Uterus (tissue), 4 donors: Measurements from ENCODE around the gene IKZF1. TPM values are rescaled to one million over a fixed set of nuclear protein-coding genes. Genes with fewer than 3 reads are reported as not detected.
A peak's percentile ranks its signal among the peaks of the same experiment; 100 is the strongest.

Source experiments
- DNase-seq, 2 donors: peaks; one replicate each; pipeline ENCODE4 v3.0.0-alpha.2; 2019 to 2020
- H3K27ac ChIP-seq, 2 donors: fragments of 200-600 bp; sonication (generic); 1 replicate in 1 of 2; 2 replicates in 1 of 2; pipeline ENCODE4 v1.5.1; 2016 to 2018
- H3K27me3 ChIP-seq, 2 donors: fragments of 200-600 bp; sonication (generic); one replicate each; pipeline ENCODE4 v1.5.1; 2018 to 2019; ENCODE audit warnings: control low read depth in 1 of 2
- H3K36me3 ChIP-seq, 2 donors: fragments of 200-600 bp; sonication (generic); one replicate each; pipeline ENCODE4 v1.5.1; 2019; ENCODE audit warnings: control low read depth in 1 of 2
- H3K4me1 ChIP-seq, 2 donors: fragments of 200-600 bp; sonication (generic); one replicate each; pipeline ENCODE4 v1.5.1; 2018 to 2019; ENCODE audit warnings: control low read depth in 1 of 2
- H3K4me3 ChIP-seq, 2 donors: fragments of 200-600 bp; sonication (generic); 1 replicate in 1 of 2; 2 replicates in 1 of 2; pipeline ENCODE4 v1.5.1; 2018 to 2019; ENCODE audit warnings: mild to moderate bottlenecking in 1 of 2
- H3K9me3 ChIP-seq, 2 donors: fragments of 200-600 bp; sonication (generic); one replicate each; pipeline ENCODE4 v1.5.1; 2019; ENCODE audit warnings: control low read depth in 1 of 2
- CTCF ChIP-seq, 4 experiments: fragments of 200-600 bp in 2 of 4; fragments of 450-650 bp in 2 of 4; sonication (generic) in 2 of 4; IDR thresholded peaks; one replicate each; pipeline ENCODE4 v1.5.1; 2016 to 2019; ENCODE audit warnings: antibody characterized with exemption in 4 of 4, mild to moderate bottlenecking in 2 of 4, moderate library complexity in 1 of 4
- POLR2A ChIP-seq, 2 donors: fragments of 450-650 bp; IDR thresholded peaks; one replicate each; pipeline ENCODE4 v1.6.1; 2016; ENCODE audit warnings: antibody characterized with exemption in 2 of 2, mild to moderate bottlenecking in 1 of 2, moderate library complexity in 1 of 2
- intact Hi-C: fragments of 100-400 bp; cut with DNase I; formaldehyde crosslinking; loops from one replicate; pipeline ENCODE4 v1.15.1; 2023; ENCODE audit warnings: low total_unique reads
- small RNA-seq: library from RNA; depleted of rRNA; stranded (forward); fragments of <200 nt; gene quantifications from one replicate; pipeline ENCODE3, GENCODE V24; 2016
- total RNA-seq, 4 donors: library from RNA; depleted of rRNA in 3 of 4; stranded (reverse); fragments of >200 nt in 3 of 4; gene quantifications; one replicate each; pipeline versions ENCODE4 v1.1.0 to v1.2.4, GENCODE V29; 2014 to 2023
- donor health status: DM: yes; HTN: yes; CAD: no.

The IKZF1 gene
- total RNA-seq, 4 donors from 2014 or later: 7.0 to 828 (median 12.8) TPM

- Histone ChIP-seq H3K27ac (peak within 1 kb of the TSS; percentile 72 to 75), H3K4me3 (peak within 1 kb of the TSS; percentile 82 to 93), H3K27me3 (no peaks in the 10 kb centered on the region), H3K36me3 (no peaks in the 10 kb centered on the region), H3K4me1 (no peaks in the 10 kb centered on the region), H3K9me3 (no peaks in the 10 kb centered on the region)
- no peak for TF ChIP-seq CTCF (IDR thresholded peaks at IDR 0.05)
- TF ChIP-seq POLR2A (IDR thresholded peaks at IDR 0.05): peak in 1 of 2 donors; percentile 18
- DNase-seq: peak; percentile 45 to 69
- intact Hi-C loops: no loop called here
Measured at GRCh38 chr7:50449881-50450589, 145.5 kb downstream of the IKZF1 start, which contains the start of gene FIGNL1. FIGNL1 (minus strand) TSS chr7:50450350; CDS start chr7:50447287, 3,063 bp downstream.

- peak overlapping the region; percentile 82 to 93 for H3K4me3 ChIP-seq
- no peak for DNase-seq
- no peaks in the 10 kb centered on the region for H3K9me3 ChIP-seq
- H3K4me1 ChIP-seq: no peaks in the 10 kb centered on the region
- H3K36me3 ChIP-seq: no peaks in the 10 kb centered on the region
- no peaks in the 10 kb centered on the region for H3K27me3 ChIP-seq
- TF ChIP-seq CTCF (IDR thresholded peaks at IDR 0.05) (no peak), POLR2A (IDR thresholded peaks at IDR 0.05) (no peak)
- intact Hi-C loops: no loop called here
- peak overlapping the region; percentile 72 to 75 for H3K27ac ChIP-seq
Measured at GRCh38 chr7:50450590-50451032, 146.1 kb downstream of the IKZF1 start.

Small RNA genes within 50 kb of the gene (small RNA-seq; reads per million reads assigned to genes)
- not detected for gene RNU6-1091P

Other genes starting within 250 kb of the IKZF1 start
- gene ZPBP, start 211.5 kb upstream of the IKZF1 start, total RNA-seq: under 1 TPM in 1 of 4 donors, not detected in 3; 0.62 TPM
- 10 to 100 TPM; 14.2 to 48.2 (median 16.4) TPM for gene FIGNL1, start 145.6 kb downstream of the IKZF1 start, total RNA-seq